ENCODE results near the gene MYH4. TPM values are rescaled to one million over a fixed set of nuclear protein-coding genes. Genes with fewer than 3 reads are reported as not detected.

MYH4 gene
- total RNA-seq, 6 experiments from 2014 or later: 0.07 TPM; not detected in 5

GRCh38 chr17:10512856-10513255, 43.5 kb upstream of the MYH4 start:
- TF ChIP-seq CTCF (IDR thresholded peaks at IDR 0.05): no peak
- TF ChIP-seq POLR2A (IDR thresholded peaks at IDR 0.05): no peak
- Histone ChIP-seq H3K27me3 (no peaks in the 10 kb centered on the region), H3K27ac (no peak overlapping the region), H3K9me3 (no peaks in the 10 kb centered on the region), H3K36me3 (no peaks in the 10 kb centered on the region), H3K4me3 (no peak overlapping the region), H3K4me1 (no peaks in the 10 kb centered on the region)
- intact Hi-C loops (cut with DNase I): no loop called here
- 36% methylated on average over 2 of the region's 2 CpGs for WGBS (ENCODE audit: insufficient coverage, low coverage, low lambda C conversion rate, missing lambda C conversion rate)
- no peak for DNase-seq
- ATAC-seq: no peak

- no peaks in the 10 kb centered on the region for H3K4me1 ChIP-seq
- no peak overlapping the region for H3K4me3 ChIP-seq
- H3K9me3 ChIP-seq: no peaks in the 10 kb centered on the region
- no peak overlapping the region for H3K27ac ChIP-seq
- WGBS (ENCODE audit: insufficient coverage, low coverage, low lambda C conversion rate, missing lambda C conversion rate): 56% methylated on average over 3 of the region's 3 CpGs
- no peak for ATAC-seq
- intact Hi-C loops (cut with DNase I): no loop called here
- TF ChIP-seq POLR2A (IDR thresholded peaks at IDR 0.05) (no peak), CTCF (IDR thresholded peaks at IDR 0.05) (no peak)
- H3K36me3 ChIP-seq: no peaks in the 10 kb centered on the region
- DNase-seq: no peak
- no peaks in the 10 kb centered on the region for H3K27me3 ChIP-seq
Measured at GRCh38 chr17:10499950-10500349, 30.6 kb upstream of the MYH4 start.

GRCh38 chr17:10492004-10492403, 22.6 kb upstream of the MYH4 start:
- no peak for TF ChIP-seq POLR2A (IDR thresholded peaks at IDR 0.05)
- TF ChIP-seq CTCF (IDR thresholded peaks at IDR 0.05): no peak
- no peak overlapping the region for H3K27ac ChIP-seq
- no peaks in the 10 kb centered on the region for H3K4me1 ChIP-seq
- intact Hi-C loops (cut with DNase I): no loop called here
- no peak overlapping the region for H3K4me3 ChIP-seq
- no peak for ATAC-seq
- WGBS (ENCODE audit: insufficient coverage, low coverage, low lambda C conversion rate, missing lambda C conversion rate): 74% methylated on average over 2 of the region's 2 CpGs
- no peaks in the 10 kb centered on the region for H3K27me3 ChIP-seq
- DNase-seq: no peak
- no peaks in the 10 kb centered on the region for H3K9me3 ChIP-seq
- no peaks in the 10 kb centered on the region for H3K36me3 ChIP-seq

GRCh38 chr17:10482252-10482651, 12.9 kb upstream of the MYH4 start:
- WGBS (ENCODE audit: insufficient coverage, low coverage, low lambda C conversion rate, missing lambda C conversion rate): 20% methylated on average over 1 of the region's 1 CpG
- Histone ChIP-seq H3K27ac (no peak overlapping the region), H3K4me3 (no peak overlapping the region), H3K27me3 (no peaks in the 10 kb centered on the region), H3K36me3 (no peaks in the 10 kb centered on the region), H3K9me3 (no peaks in the 10 kb centered on the region), H3K4me1 (no peaks in the 10 kb centered on the region)
- no peak for TF ChIP-seq POLR2A (IDR thresholded peaks at IDR 0.05)
- no peak for TF ChIP-seq CTCF (IDR thresholded peaks at IDR 0.05)
- intact Hi-C loops (cut with DNase I): no loop called here
- ATAC-seq (no peak), DNase-seq (no peak)

DNA sequence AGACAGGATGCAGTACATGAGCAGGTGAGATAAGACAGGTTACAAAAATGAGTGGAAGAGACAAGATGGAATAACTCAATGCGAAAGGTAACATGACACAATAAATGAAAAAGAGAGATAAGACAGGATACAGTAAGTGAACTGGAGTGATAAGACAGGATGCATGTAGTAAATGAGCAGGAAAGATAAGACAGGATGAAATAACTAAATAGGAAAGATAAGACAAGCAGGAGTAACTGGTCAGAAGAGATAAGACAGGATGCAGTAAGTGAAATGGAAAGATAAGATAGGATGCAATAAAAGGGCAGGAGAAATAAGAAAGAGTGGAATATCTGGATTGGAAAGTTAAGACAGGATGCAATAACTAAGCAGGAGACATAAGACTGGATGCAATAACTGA, 8.3 kb upstream of the MYH4 start:
- H3K4me3 ChIP-seq: no peak overlapping the region
- intact Hi-C loops (cut with DNase I): no loop called here
- no peak overlapping the region for H3K27ac ChIP-seq
- no peaks in the 10 kb centered on the region for H3K9me3 ChIP-seq
- H3K4me1 ChIP-seq: no peaks in the 10 kb centered on the region
- no peak for TF ChIP-seq CTCF (IDR thresholded peaks at IDR 0.05)
- TF ChIP-seq POLR2A (IDR thresholded peaks at IDR 0.05): no peak
- no peaks in the 10 kb centered on the region for H3K27me3 ChIP-seq
- DNase-seq (no peak), ATAC-seq (no peak)
- 11% methylated on average over 1 of the region's 1 CpG for WGBS (ENCODE audit: insufficient coverage, low coverage, low lambda C conversion rate, missing lambda C conversion rate)
- no peaks in the 10 kb centered on the region for H3K36me3 ChIP-seq
